ENCODE measurements around the gene ASIC4. TPM values are rescaled to one million over a fixed set of nuclear protein-coding genes. Genes with fewer than 3 reads are reported as not detected.

The ASIC4 gene
- total and polyA plus RNA-seq, 2 experiments from 2014 or later: 0.13 to 3.6 TPM

- Histone ChIP-seq H3K79me2 (replicated peaks; ENCODE audit: insufficient read depth) (peaks cover 10% of the 10 kb centered on the region; the same call in 1 of the 2 replicates), H3K36me3 (ENCODE audit: insufficient read depth) (no peaks in the 10 kb centered on the region), H2AFZ (peak within 1 kb of the TSS; percentile 14; the same call in 1 of the 2 replicates), H3K4me3 (peak within 1 kb of the TSS; percentile 71), H3K4me2 (peak within 1 kb of the TSS; percentile 89), H3K4me1 (ENCODE audit: insufficient read depth) (peaks cover 42% of the 10 kb centered on the region), H4K20me1 (replicated peaks; ENCODE audit: insufficient read depth) (no peaks in the 10 kb centered on the region), H3K27me3 (ENCODE audit: insufficient read depth) (peaks cover 13% of the 10 kb centered on the region), H3K9me2 (ENCODE audit: insufficient read depth) (0 out of 2 replicates have a peak, but pooled peaks cover 4% of the 10 kb centered on the region), H3K27ac (ENCODE audit: low read depth) (peak within 1 kb of the TSS; percentile 91), H3F3A (replicated peaks; ENCODE audit: low read depth) (peaks cover 18% of the 10 kb centered on the region)
- Mint-ChIP-seq H3K27me3 (ENCODE audit: insufficient read depth, low read depth, poor library complexity) (peaks cover 30% of the 10 kb centered on the region), H3K4me3 (peak within 1 kb of the TSS; percentile 79), H3K4me1 (peaks cover 46% of the 10 kb centered on the region), H3K27ac (peak within 1 kb of the TSS; percentile 90), H3K36me3 (ENCODE audit: low read depth) (peaks cover 35% of the 10 kb centered on the region), H3K9me3 (peaks cover 2% of the 10 kb centered on the region; the same call in 1 of the 3 replicates)
- peak; percentile 95 for DNase-seq (ENCODE audit: low spot score)
- TF ChIP-seq STAT1 (IDR thresholded peaks at IDR 0.05; ENCODE audit: unreplicated experiment) (no peak), ETS1 (IDR thresholded peaks at IDR 0.05) (peak; percentile 34; the same call in 1 of the 2 replicates), POLR2AphosphoS5 (IDR thresholded peaks at IDR 0.05; ENCODE audit: low read depth) (peak; percentile 68)
- ATAC-seq: peak; percentile 75
Measured at GRCh38 chr2:219571311-219572236, 57.3 kb downstream of the ASIC4 start, which contains the start of gene OBSL1. Gene OBSL1, minus strand, starts transcription at chr2:219571539. Its CDS starts 307 bp downstream, at chr2:219571232.

GRCh38 chr2:219572237-219573001, 58.1 kb downstream of the ASIC4 start, which contains the start of gene INHA:
Gene INHA, plus strand, starts transcription at chr2:219572310. Its CDS starts 65 bp downstream, at chr2:219572375.
- peaks cover 27% of the 10 kb centered on the region for H3K36me3 Mint-ChIP-seq (ENCODE audit: low read depth)
- peaks cover 19% of the 10 kb centered on the region for H3F3A ChIP-seq (replicated peaks; ENCODE audit: low read depth)
- ATAC-seq (no peak), DNase-seq (ENCODE audit: low spot score) (no peak)
- H3K27ac ChIP-seq (ENCODE audit: low read depth): peak within 1 kb of the TSS; percentile 91
- peak within 1 kb of the TSS; percentile 64 for H3K4me3 Mint-ChIP-seq
- peaks cover 2% of the 10 kb centered on the region; the same call in 1 of the 3 replicates for H3K9me3 Mint-ChIP-seq
- peak within 1 kb of the TSS; percentile 71 for H3K4me3 ChIP-seq
- H3K79me2 ChIP-seq (replicated peaks; ENCODE audit: insufficient read depth): peaks cover 10% of the 10 kb centered on the region; the same call in 1 of the 2 replicates
- peak within 1 kb of the TSS; percentile 89 for H3K4me2 ChIP-seq
- H4K20me1 ChIP-seq (replicated peaks; ENCODE audit: insufficient read depth): no peaks in the 10 kb centered on the region
- H3K36me3 ChIP-seq (ENCODE audit: insufficient read depth): no peaks in the 10 kb centered on the region
- H3K4me1 Mint-ChIP-seq: peaks cover 50% of the 10 kb centered on the region
- H3K27me3 ChIP-seq (ENCODE audit: insufficient read depth): peaks cover 13% of the 10 kb centered on the region
- 0 out of 2 replicates have a peak, but pooled peaks cover 4% of the 10 kb centered on the region for H3K9me2 ChIP-seq (ENCODE audit: insufficient read depth)
- peaks cover 49% of the 10 kb centered on the region for H3K4me1 ChIP-seq (ENCODE audit: insufficient read depth)
- H2AFZ ChIP-seq: peak within 1 kb of the TSS; percentile 14; the same call in 1 of the 2 replicates
- H3K27me3 Mint-ChIP-seq (ENCODE audit: insufficient read depth, low read depth, poor library complexity): peaks cover 29% of the 10 kb centered on the region
- H3K27ac Mint-ChIP-seq: peak within 1 kb of the TSS; percentile 90
- no peak for TF ChIP-seq ETS1 (IDR thresholded peaks at IDR 0.05)
- no peak for TF ChIP-seq EZH2phosphoT487 (IDR thresholded peaks at IDR 0.05; ENCODE audit: unreplicated experiment)
- no peak for TF ChIP-seq NANOG (IDR thresholded peaks at IDR 0.05; ENCODE audit: borderline replicate concordance)
- TF ChIP-seq REST (IDR thresholded peaks at IDR 0.05; ENCODE audit: unreplicated experiment): no peak
- TF ChIP-seq CTCF (conservative IDR thresholded peaks at IDR 0.05; ENCODE audit: low read depth in 2 of 2): no peak
- TF ChIP-seq ZNF114 (CRISPR knock-in tag; IDR thresholded peaks at IDR 0.05): no peak
- no peak for TF ChIP-seq JUNB (IDR thresholded peaks at IDR 0.05; ENCODE audit: unreplicated experiment)
- TF ChIP-seq ZNF331 (CRISPR knock-in tag; IDR thresholded peaks at IDR 0.05; ENCODE audit: low read depth): no peak
- no peak for TF ChIP-seq EZH2 (IDR thresholded peaks at IDR 0.05; ENCODE audit: low read depth, unreplicated experiment)
- TF ChIP-seq CREB1 (CRISPR knock-in tag; IDR thresholded peaks at IDR 0.05; ENCODE audit: low read depth): no peak
- TF ChIP-seq POLR2AphosphoS5 (IDR thresholded peaks at IDR 0.05; ENCODE audit: low read depth): no peak
- TF ChIP-seq STAT1 (IDR thresholded peaks at IDR 0.05; ENCODE audit: unreplicated experiment): no peak
